Subcutaneous abdominal adipose tissue (tissue), 5 donors: ENCODE data around the gene SMG6.

Experiments used
- H3K27ac ChIP-seq: one replicate; pipeline ENCODE4 v1.7.0; 2013; ENCODE audit warnings: low read depth, mild to moderate bottlenecking, inconsistent platforms, low read length, moderate library complexity
- H3K27me3 ChIP-seq, 5 donors: one replicate each; pipeline ENCODE4 v1.7.0; 2013; ENCODE audit warnings: low read length in 5 of 5, inconsistent platforms in 1 of 5; ENCODE audit not compliant: control insufficient read depth in 5 of 5, insufficient read depth in 4 of 5
- H3K36me3 ChIP-seq, 5 donors: one replicate each; pipeline ENCODE4 v1.7.0; 2013; ENCODE audit warnings: low read length in 5 of 5; ENCODE audit not compliant: control insufficient read depth in 5 of 5, insufficient read depth in 5 of 5
- H3K4me1 ChIP-seq, 5 donors: one replicate each; pipeline ENCODE4 v1.7.0; 2013; ENCODE audit warnings: low read length in 5 of 5, mild to moderate bottlenecking in 3 of 5, moderate library complexity in 1 of 5; ENCODE audit not compliant: control insufficient read depth in 5 of 5, insufficient read depth in 5 of 5
- H3K4me3 ChIP-seq, 5 donors: one replicate each; pipeline ENCODE4 v1.7.0; 2013; ENCODE audit warnings: low read length in 5 of 5, low read depth in 1 of 5
- H3K9ac ChIP-seq, 5 donors: one replicate each; pipeline ENCODE4 v1.7.0; 2013; ENCODE audit warnings: low read length in 5 of 5, mild to moderate bottlenecking in 4 of 5, moderate library complexity in 3 of 5
- H3K9me3 ChIP-seq, 5 donors: one replicate each; pipeline ENCODE4 v1.7.0; 2013; ENCODE audit warnings: low read length in 5 of 5; ENCODE audit not compliant: control insufficient read depth in 5 of 5
- donor health status: healthy.
- donor health status: healthy.
- donor health status: healthy.
- donor health status: healthy.
- donor health status: healthy.

Gene SMG6

GRCh38 chr17:2198927-2199326 lies 104.7 kb downstream of the SMG6 start:
- Histone ChIP-seq H3K27ac (no peak overlapping the region), H3K27me3 (no peaks in the 10 kb centered on the region), H3K9ac (no peak overlapping the region), H3K4me3 (no peak overlapping the region), H3K36me3 (peaks cover 0 to 5% (median 0%) of the 10 kb centered on the region in 5 donors), H3K4me1 (peaks cover 0 to 13% (median 12%) of the 10 kb centered on the region in 5 donors), H3K9me3 (no peaks in the 10 kb centered on the region)

DNA sequence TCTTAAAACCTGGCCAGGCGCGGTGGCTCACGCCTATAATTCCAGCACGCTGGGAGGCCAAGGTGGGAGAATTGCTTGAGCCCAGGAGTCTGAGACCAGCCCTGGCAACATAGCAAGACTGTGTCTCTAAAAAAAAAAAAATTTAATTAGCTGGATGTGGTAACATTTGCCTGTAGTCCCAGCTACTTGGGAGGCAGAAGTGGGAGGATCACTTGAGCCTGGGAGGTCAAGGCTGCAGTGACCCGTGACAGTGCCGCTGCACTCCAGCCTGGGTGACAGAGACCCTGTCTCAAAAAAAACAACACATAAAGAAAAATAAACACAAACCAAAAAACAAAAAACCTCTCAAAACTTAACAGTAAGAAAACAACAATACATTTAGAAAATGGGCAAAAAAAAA lies 106.3 kb downstream of the SMG6 start:
- no peaks in the 10 kb centered on the region for H3K27me3 ChIP-seq
- H3K36me3 ChIP-seq, result peaks cover 0 to 4% (median 0%) of the 10 kb centered on the region in 5 donors
- H3K9me3 ChIP-seq, result no peaks in the 10 kb centered on the region
- H3K27ac ChIP-seq, result no peak overlapping the region
- peaks cover 7 to 10% (median 9%) of the 10 kb centered on the region in 5 donors for H3K4me1 ChIP-seq
- H3K9ac ChIP-seq, result no peak overlapping the region
- no peak overlapping the region for H3K4me3 ChIP-seq

GRCh38 chr17:2195729-2196128 lies 107.9 kb downstream of the SMG6 start:
- H3K36me3 ChIP-seq, result peaks cover 0 to 8% (median 0%) of the 10 kb centered on the region in 5 donors
- H3K9me3 ChIP-seq, result no peaks in the 10 kb centered on the region
- H3K4me1 ChIP-seq, result peaks cover 10 to 23% (median 14%) of the 10 kb centered on the region in 5 donors
- no peak overlapping the region for H3K4me3 ChIP-seq
- H3K27ac ChIP-seq, result no peak overlapping the region
- H3K9ac ChIP-seq, result no peak overlapping the region
- no peaks in the 10 kb centered on the region for H3K27me3 ChIP-seq

- no peak overlapping the region for H3K27ac ChIP-seq
- H3K9me3 ChIP-seq, result no peaks in the 10 kb centered on the region
- H3K4me3 ChIP-seq, result no peak overlapping the region
- no peaks in the 10 kb centered on the region for H3K27me3 ChIP-seq
- peaks cover 15 to 31% (median 21%) of the 10 kb centered on the region in 5 donors for H3K4me1 ChIP-seq
- H3K9ac ChIP-seq, result no peak overlapping the region
- peaks cover 0 to 8% (median 0%) of the 10 kb centered on the region in 5 donors for H3K36me3 ChIP-seq
These were observed 108.7 kb downstream of the SMG6 start for GRCh38 chr17:2194889-2195335.

DNA sequence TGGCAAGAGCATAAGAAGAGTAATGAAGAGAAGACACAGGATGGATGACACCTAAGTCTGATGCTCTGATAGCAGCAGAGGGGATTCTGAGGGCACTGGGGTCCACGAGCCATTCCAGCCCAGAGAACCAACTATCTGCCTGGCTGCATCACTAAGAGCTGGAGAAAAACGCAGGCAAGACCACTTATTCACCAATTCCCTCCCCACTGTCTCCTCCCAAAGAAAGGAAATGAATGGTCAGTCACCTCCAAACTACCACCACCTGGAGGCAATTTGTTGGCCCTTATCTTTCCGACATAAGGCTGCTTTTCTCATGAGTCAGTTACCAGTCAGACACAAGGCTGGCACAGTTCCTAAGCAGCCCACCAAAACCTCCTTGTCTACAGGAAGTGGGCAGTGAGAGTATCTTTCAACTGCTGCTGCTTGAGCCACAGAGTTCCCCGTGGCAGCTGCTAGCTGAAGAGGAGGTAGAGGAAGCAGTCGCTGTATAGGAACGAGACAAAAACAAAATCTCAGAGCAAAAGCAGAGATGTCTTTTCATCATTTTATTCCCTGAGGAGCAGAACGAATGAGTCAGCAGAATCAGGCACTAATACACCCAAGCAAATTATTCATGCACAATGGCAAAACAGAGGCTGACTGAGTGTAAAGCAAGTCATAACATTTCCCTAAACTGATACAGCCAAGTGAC lies 111.1 kb downstream of the SMG6 start:
- Histone ChIP-seq H3K9ac (peak overlapping the region in 2 of 5 donors; percentile 21 to 32), H3K4me3 (no peak overlapping the region), H3K27me3 (no peaks in the 10 kb centered on the region), H3K9me3 (no peaks in the 10 kb centered on the region), H3K4me1 (peaks cover 19 to 50% (median 28%) of the 10 kb centered on the region in 5 donors), H3K27ac (peak overlapping the region; percentile 80), H3K36me3 (peaks cover 3 to 18% (median 7%) of the 10 kb centered on the region in 5 donors)

DNA sequence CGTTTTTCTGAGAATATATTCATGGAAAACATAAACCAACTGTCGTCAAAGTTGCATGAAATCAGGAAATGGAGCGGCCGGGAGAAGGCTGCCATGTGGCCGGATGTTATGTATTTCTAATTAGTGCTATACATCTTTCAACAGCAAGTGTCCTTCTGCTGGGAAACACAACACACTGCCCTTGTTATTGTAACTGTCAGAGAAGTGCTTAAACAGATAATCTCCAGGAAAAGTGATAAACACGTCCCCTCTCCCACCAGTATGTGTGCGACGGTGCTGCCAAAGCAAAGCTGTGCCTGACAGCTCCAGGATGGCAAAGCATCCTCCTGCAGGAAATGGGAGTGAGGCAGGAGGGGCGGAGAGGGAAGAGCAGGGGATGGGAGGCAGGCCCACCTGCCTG lies 111.8 kb downstream of the SMG6 start:
- Histone ChIP-seq H3K9ac (peak overlapping the region in 1 of 5 donors; percentile 32), H3K27ac (peak overlapping the region; percentile 80), H3K4me1 (peaks cover 19 to 50% (median 28%) of the 10 kb centered on the region in 5 donors), H3K4me3 (no peak overlapping the region), H3K27me3 (no peaks in the 10 kb centered on the region), H3K9me3 (no peaks in the 10 kb centered on the region), H3K36me3 (peaks cover 6 to 23% (median 13%) of the 10 kb centered on the region in 5 donors)

GRCh38 chr17:2191227-2191626 lies 112.4 kb downstream of the SMG6 start:
- H3K27ac ChIP-seq, result peak overlapping the region; percentile 80
- H3K27me3 ChIP-seq, result no peaks in the 10 kb centered on the region
- H3K4me1 ChIP-seq, result peaks cover 19 to 50% (median 28%) of the 10 kb centered on the region in 5 donors
- no peak overlapping the region for H3K4me3 ChIP-seq
- no peaks in the 10 kb centered on the region for H3K9me3 ChIP-seq
- H3K9ac ChIP-seq, result peak overlapping the region in 1 of 5 donors; percentile 33
- peaks cover 8 to 28% (median 18%) of the 10 kb centered on the region in 5 donors for H3K36me3 ChIP-seq

GRCh38 chr17:2190014-2190413 lies 113.6 kb downstream of the SMG6 start:
- peak overlapping the region in 1 of 5 donors; percentile 37 for H3K9ac ChIP-seq
- peaks cover 19 to 50% (median 28%) of the 10 kb centered on the region in 5 donors for H3K4me1 ChIP-seq
- H3K27me3 ChIP-seq, result no peaks in the 10 kb centered on the region
- H3K9me3 ChIP-seq, result no peaks in the 10 kb centered on the region
- H3K36me3 ChIP-seq, result peaks cover 9 to 38% (median 28%) of the 10 kb centered on the region in 5 donors
- H3K4me3 ChIP-seq, result no peak overlapping the region
- H3K27ac ChIP-seq, result peak overlapping the region; percentile 80

DNA sequence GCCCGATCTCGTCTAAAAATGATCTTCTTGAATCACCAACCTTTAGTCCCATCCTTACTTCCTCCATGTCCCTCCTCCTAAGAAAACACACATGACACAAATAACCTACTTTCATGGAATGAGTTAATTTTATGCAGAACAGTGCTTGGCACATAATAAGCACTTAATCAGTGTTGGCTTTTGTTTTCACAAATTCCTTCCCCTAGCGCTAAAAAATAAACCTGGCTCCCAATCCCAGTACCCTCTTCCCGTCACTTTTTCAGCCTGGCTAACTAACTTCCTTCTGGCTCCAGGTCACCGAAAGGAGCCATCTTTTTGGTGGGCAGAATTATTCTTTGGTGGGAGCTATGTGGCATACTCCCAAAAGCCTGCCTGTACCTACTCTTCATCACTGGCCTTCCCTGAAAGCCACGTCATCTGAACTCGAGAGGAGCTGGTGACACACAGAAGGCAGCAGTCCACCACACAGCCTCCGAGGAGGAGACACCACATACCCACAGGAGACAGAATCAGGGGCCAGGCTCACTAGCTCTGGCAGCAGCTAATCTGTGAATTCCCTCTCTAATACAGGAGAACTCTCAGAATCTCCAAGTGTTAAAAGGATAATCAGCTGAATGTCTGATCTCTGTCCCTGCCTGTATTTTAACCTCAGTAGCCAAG lies 114.5 kb downstream of the SMG6 start:
- Histone ChIP-seq H3K4me1 (peaks cover 19 to 50% (median 28%) of the 10 kb centered on the region in 5 donors), H3K9me3 (no peaks in the 10 kb centered on the region), H3K27me3 (no peaks in the 10 kb centered on the region), H3K9ac (no peak overlapping the region), H3K4me3 (no peak overlapping the region), H3K36me3 (peaks cover 9 to 39% (median 30%) of the 10 kb centered on the region in 5 donors), H3K27ac (peak overlapping the region; percentile 80)

- Histone ChIP-seq H3K36me3 (peaks cover 9 to 38% (median 32%) of the 10 kb centered on the region in 5 donors), H3K27ac (no peak overlapping the region), H3K4me3 (no peak overlapping the region), H3K9ac (no peak overlapping the region), H3K27me3 (no peaks in the 10 kb centered on the region), H3K4me1 (peaks cover 17 to 46% (median 25%) of the 10 kb centered on the region in 5 donors), H3K9me3 (no peaks in the 10 kb centered on the region)
These were observed 115.8 kb downstream of the SMG6 start for GRCh38 chr17:2187758-2188157.
